Measurements from ENCODE around the gene GRIFIN. TPM values are rescaled to one million over a fixed set of nuclear protein-coding genes. Genes with fewer than 3 reads are reported as not detected.

The GRIFIN gene
- total RNA-seq, 1 donor from 2014 or later, result not detected

- H3K36me3 ChIP-seq, result peaks cover 35% of the 10 kb centered on the region
These were observed 41.1 kb downstream of the GRIFIN start for GRCh38 chr7:2435146-2435545.

GRCh38 chr7:2433713-2434550, 42.3 kb downstream of the GRIFIN start:
- peaks cover 35% of the 10 kb centered on the region for H3K36me3 ChIP-seq
- ATAC-seq, result peak; percentile 73
- peak; percentile 91 for DNase-seq

More at GRCh38 chr7:2435146-2435545, 41.1 kb downstream of the GRIFIN start:
- Histone ChIP-seq H3K4me3 (no peak overlapping the region), H3K27me3 (no peaks in the 10 kb centered on the region), H3K4me1 (peaks cover 6% of the 10 kb centered on the region), H3K9me3 (no peaks in the 10 kb centered on the region), H3K27ac (no peak overlapping the region)
- intact Hi-C loops (cut with DNase I), result no loop called here
- no peak for TF ChIP-seq CTCF (IDR thresholded peaks at IDR 0.05)
- ATAC-seq (no peak), DNase-seq (no peak)

GRCh38 chr7:2432910-2433712, 43.1 kb downstream of the GRIFIN start:
- H3K36me3 ChIP-seq, result peaks cover 35% of the 10 kb centered on the region
- intact Hi-C loops (cut with DNase I), result no loop called here
- no peak overlapping the region for H3K4me3 ChIP-seq
- DNase-seq, result no peak
- no peaks in the 10 kb centered on the region for H3K27me3 ChIP-seq
- ATAC-seq, result no peak
- H3K27ac ChIP-seq, result no peak overlapping the region
- no peaks in the 10 kb centered on the region for H3K9me3 ChIP-seq
- H3K4me1 ChIP-seq, result peaks cover 4% of the 10 kb centered on the region
- TF ChIP-seq CTCF (IDR thresholded peaks at IDR 0.05), result no peak

More at GRCh38 chr7:2433713-2434550, 42.3 kb downstream of the GRIFIN start:
- H3K4me3 ChIP-seq, result no peak overlapping the region
- H3K27me3 ChIP-seq, result no peaks in the 10 kb centered on the region
- no peaks in the 10 kb centered on the region for H3K9me3 ChIP-seq
- no peak for TF ChIP-seq CTCF (IDR thresholded peaks at IDR 0.05)
- intact Hi-C loops (cut with DNase I), result no loop called here
- H3K27ac ChIP-seq, result no peak overlapping the region
- H3K4me1 ChIP-seq, result peaks cover 6% of the 10 kb centered on the region

GRCh38 chr7:2431260-2431867, 44.8 kb downstream of the GRIFIN start:
- peak; percentile 73 for ATAC-seq
- Histone ChIP-seq H3K9me3 (no peaks in the 10 kb centered on the region), H3K27me3 (no peaks in the 10 kb centered on the region), H3K27ac (no peak overlapping the region), H3K4me1 (no peaks in the 10 kb centered on the region), H3K4me3 (no peak overlapping the region), H3K36me3 (peaks cover 31% of the 10 kb centered on the region)
- intact Hi-C loops (cut with DNase I), result no loop called here
- DNase-seq, result no peak
- peak; percentile 57 for TF ChIP-seq CTCF (IDR thresholded peaks at IDR 0.05)

GRCh38 chr7:2425749-2426148, 50.4 kb downstream of the GRIFIN start:
- Histone ChIP-seq H3K36me3 (no peaks in the 10 kb centered on the region), H3K27ac (no peak overlapping the region), H3K4me1 (no peaks in the 10 kb centered on the region), H3K9me3 (no peaks in the 10 kb centered on the region), H3K4me3 (no peak overlapping the region), H3K27me3 (no peaks in the 10 kb centered on the region)
- DNase-seq (no peak), ATAC-seq (no peak)
- no peak for TF ChIP-seq CTCF (IDR thresholded peaks at IDR 0.05)
- intact Hi-C loops (cut with DNase I), result no loop called here

Other genes starting within 250 kb of the GRIFIN start
- 48.4 TPM for gene MAD1L1, start 243.5 kb downstream of the GRIFIN start, total RNA-seq
- gene MRM2, start 234.2 kb downstream of the GRIFIN start, total RNA-seq, result 23.7 TPM
- 13.2 TPM for gene NUDT1, start 234.2 kb downstream of the GRIFIN start, total RNA-seq
- 60.1 TPM for gene SNX8, start 162.0 kb downstream of the GRIFIN start, total RNA-seq
- 107 TPM for gene EIF3B, start 121.6 kb downstream of the GRIFIN start, total RNA-seq
- 29.8 TPM for gene CHST12, start 72.8 kb downstream of the GRIFIN start, total RNA-seq
- gene LFNG, start 43.4 kb upstream of the GRIFIN start, total RNA-seq, result 35.4 TPM
- gene BRAT1, start 79.1 kb upstream of the GRIFIN start, total RNA-seq, result 24.1 TPM
- gene IQCE, start 82.6 kb upstream of the GRIFIN start, total RNA-seq, result 22.2 TPM
- 48.8 TPM for gene TTYH3, start 155.6 kb upstream of the GRIFIN start, total RNA-seq
- 0.29 TPM for gene AMZ1, start 211.8 kb upstream of the GRIFIN start, total RNA-seq